AG04450 (cell line): ENCODE data around the gene CFAP251. TPM values are rescaled to one million over a fixed set of nuclear protein-coding genes. Genes with fewer than 3 reads are reported as not detected.
"Not testable (repeated sequence)": the region's sequence is repeated elsewhere in the genome, so short reads cannot be mapped to it uniquely, and the experiment has no call there.

Source experiments
- CTCF ChIA-PET: fragments of 300-600, 350-600 bp; formaldehyde crosslinking; extraction: SDS; loops from one replicate; lab custom pipeline; 2022; ENCODE audit warnings: antibody characterized with exemption, inconsistent platforms; lab: Charles Lee
- POLR2A ChIA-PET: fragments of 350-600 bp; formaldehyde crosslinking; extraction: SDS; loops from one replicate; lab custom pipeline; 2021; ENCODE audit warnings: antibody characterized with exemption, inconsistent platforms; lab: Yijun Ruan, JAX
- DNase-seq: peaks from one replicate; pipeline ENCODE4 v3.0.0-alpha.2; 2011; ENCODE audit warnings: low read depth, low spot score
- H3K27ac ChIP-seq: one replicate; pipeline ENCODE4 v1.5.1; 2012; ENCODE audit warnings: low read depth, low read length, control low read depth
- H3K27me3 ChIP-seq: one replicate; pipeline ENCODE4 v1.6.0; 2012; ENCODE audit warnings: low read length; ENCODE audit not compliant: control insufficient read depth, insufficient read depth
- H3K4me3 ChIP-seq: 2 replicates; pipeline ENCODE4 v1.5.1; 2011; ENCODE audit warnings: mild to moderate bottlenecking, low read depth, low read length, control low read depth
- H3K9me3 ChIP-seq: 2 replicates; pipeline ENCODE4 v1.5.1; 2012; ENCODE audit warnings: low read length; ENCODE audit not compliant: control insufficient read depth, insufficient read depth
- CTCF ChIP-seq: IDR thresholded peaks from 2 replicates; pipeline ENCODE4 v1.5.1; 2011; ENCODE audit warnings: low read depth, low read length, control low read depth, inconsistent platforms
- polyA plus RNA-seq: library from polyadenylated mRNA; depleted of rRNA; stranded (reverse); fragments of >200 nt; gene quantifications from 2 replicates; pipeline ENCODE4 v1.2.3, GENCODE V29; 2011

Gene CFAP251
- polyA plus RNA-seq, 1 experiment, result 16.1 TPM

GRCh38 chr12:121874071-121874470 is 44.3 kb upstream of the CFAP251 start:
- H3K9me3 ChIP-seq, result no peaks in the 10 kb centered on the region
- TF ChIP-seq CTCF, result no peak
- H3K27ac ChIP-seq, result no peak overlapping the region
- DNase-seq, result no peak
- ChIA-PET CTCF (no interaction called here), POLR2A (interaction anchor here (1.3 to 2.4 kb wide), 2 partner anchors 9 to 15 kb away, joined by 3 to 18 read pairs; partner anchors contain the start of gene PSMD9)
- H3K27me3 ChIP-seq, result no peaks in the 10 kb centered on the region
- H3K4me3 ChIP-seq, result no peak overlapping the region

- ChIA-PET POLR2A (interaction anchor here (0.6 to 0.7 kb wide), 2 partner anchors 64 to 169 kb away, joined by 3 to 10 read pairs; no protein-coding TSS in a partner anchor), CTCF (interaction anchor here (0.6 kb wide), 1 partner anchor 12 kb away, joined by 7 read pairs; no protein-coding TSS in a partner anchor)
- Histone ChIP-seq H3K27ac (no peak overlapping the region), H3K9me3 (no peaks in the 10 kb centered on the region), H3K4me3 (no peak overlapping the region), H3K27me3 (no peaks in the 10 kb centered on the region)
- no peak for TF ChIP-seq CTCF
- no peak for DNase-seq
Observed at GRCh38 chr12:121875582-121875981, 42.8 kb upstream of the CFAP251 start.

- H3K27me3 ChIP-seq, DNase-seq, H3K4me3 ChIP-seq, H3K27ac ChIP-seq, H3K9me3 ChIP-seq: not testable (repeated sequence)
- POLR2A ChIA-PET, result interaction anchor here (0.6 kb wide), 1 partner anchor 170 kb away, joined by 3 read pairs; no protein-coding TSS in a partner anchor
- CTCF ChIA-PET, result interaction anchor here (0.6 kb wide), 1 partner anchor 12 kb away, joined by 7 read pairs; no protein-coding TSS in a partner anchor
Observed at GRCh38 chr12:121876080-121876447, 42.3 kb upstream of the CFAP251 start.

GRCh38 chr12:121883315-121883660 is 35.1 kb upstream of the CFAP251 start:
- Histone ChIP-seq H3K27ac (no peak overlapping the region), H3K9me3 (no peaks in the 10 kb centered on the region), H3K4me3 (no peak overlapping the region), H3K27me3 (no peaks in the 10 kb centered on the region)
- no peak for DNase-seq
- POLR2A ChIA-PET, result interaction anchor here (0.9 kb wide), 1 partner anchor 9 kb away, joined by 3 read pairs; no protein-coding TSS in a partner anchor
- CTCF ChIA-PET, result interaction anchor here (0.7 to 1.8 kb wide), 4 partner anchors 44 to 89 kb away, joined by 3 to 16 read pairs (median 4); partner anchors contain the start of gene RHOF
- TF ChIP-seq CTCF, result no peak

GRCh38 chr12:121885129-121885528 is 33.3 kb upstream of the CFAP251 start:
- ChIA-PET POLR2A (interaction anchor here (0.7 kb wide), 1 partner anchor 40 kb away, joined by 3 read pairs; no protein-coding TSS in a partner anchor), CTCF (interaction anchor here (9.2 kb wide), 1 partner anchor 90 kb away, joined by 111 read pairs; the partner anchor contains the start of gene RHOF)
- not testable (repeated sequence) for H3K4me3 ChIP-seq, H3K9me3 ChIP-seq, H3K27me3 ChIP-seq, DNase-seq, H3K27ac ChIP-seq

- peak overlapping the region; percentile 98 for H3K27ac ChIP-seq
- no peak for TF ChIP-seq CTCF
- H3K4me3 ChIP-seq, result peak overlapping the region; percentile 53
- no peak for DNase-seq
- H3K9me3 ChIP-seq, result no peaks in the 10 kb centered on the region; the same call in 1 of the 2 replicates
- no peaks in the 10 kb centered on the region for H3K27me3 ChIP-seq
- POLR2A ChIA-PET, result interaction anchor here (0.5 to 1.8 kb wide), 12 partner anchors 15 to 351 kb away, joined by 3 to 18 read pairs (median 4); partner anchors contain the start of genes HPD and RHOF
- CTCF ChIA-PET, result interaction anchor here (0.6 to 9.2 kb wide), 15 partner anchors 9 to 113 kb away, joined by 3 to 111 read pairs (median 4); partner anchors contain the start of genes HPD and RHOF
Observed at GRCh38 chr12:121888083-121888477, 30.3 kb upstream of the CFAP251 start.
